ENCODE data around the gene CCER1. TPM values are rescaled to one million over a fixed set of nuclear protein-coding genes. Genes with fewer than 3 reads are reported as not detected.

The CCER1 gene
- total RNA-seq, 2 donors from 2014 or later: not detected

DNA sequence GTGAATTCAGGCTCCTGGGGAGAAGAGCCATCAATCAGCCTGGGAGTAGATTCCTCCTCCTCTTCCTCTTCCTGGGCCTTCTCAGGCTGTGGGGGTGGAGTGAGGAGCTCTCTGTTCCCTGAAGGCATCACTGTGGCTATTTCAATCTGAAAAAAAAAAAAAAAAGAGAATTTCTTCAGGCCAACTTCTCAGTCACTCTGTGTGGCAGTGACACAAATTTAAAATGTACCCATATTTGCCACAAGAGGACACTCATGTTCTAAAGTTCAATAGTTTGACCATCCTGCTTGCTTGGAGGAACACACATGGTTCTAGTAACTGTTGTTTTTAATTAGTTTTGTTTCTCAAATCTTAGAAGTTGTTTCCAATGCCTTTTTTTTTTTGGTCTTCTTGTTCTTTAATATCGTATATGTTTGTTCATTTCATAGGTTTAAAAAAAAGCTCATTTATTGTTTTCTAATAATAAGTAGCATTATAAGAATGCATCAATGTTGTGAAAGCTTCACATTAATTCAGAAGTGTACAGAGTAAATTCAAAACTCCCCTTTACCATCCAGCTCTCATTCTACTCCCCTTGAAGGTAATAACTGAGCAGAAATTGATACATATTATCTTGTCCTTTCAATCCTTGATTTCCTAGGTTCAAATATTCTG is 23.3 kb upstream of the CCER1 start:
- no peak for DNase-seq
- H3K9ac ChIP-seq (ENCODE audit: low read depth in 2 of 2, low read length in 2 of 2): no peak overlapping the region

GRCh38 chr12:90977224-90977623 is 22.2 kb upstream of the CCER1 start:
- no peak for TF ChIP-seq CTCF (IDR thresholded peaks at IDR 0.05)
- Histone ChIP-seq H3K36me3 (no peaks in the 10 kb centered on the region), H3K27ac (no peak overlapping the region), H3K27me3 (no peaks in the 10 kb centered on the region), H3K9me3 (no peaks in the 10 kb centered on the region), H3K4me1 (no peaks in the 10 kb centered on the region), H3K4me3 (no peak overlapping the region), H3K9ac (ENCODE audit: low read depth in 2 of 2, low read length in 2 of 2) (no peak overlapping the region)
- DNase-seq: no peak
- intact Hi-C loops (cut with DNase I): no loop called here

More for the DNA sequence above, 23.3 kb upstream of the CCER1 start:
- Histone ChIP-seq H3K27me3 (no peaks in the 10 kb centered on the region), H3K4me3 (no peak overlapping the region), H3K9me3 (no peaks in the 10 kb centered on the region), H3K4me1 (no peaks in the 10 kb centered on the region), H3K27ac (no peak overlapping the region), H3K36me3 (no peaks in the 10 kb centered on the region)
- intact Hi-C loops (cut with DNase I): loop anchor here (2.0 kb wide), 1 partner anchor 377 kb away; no protein-coding TSS in a partner anchor
- peak; percentile 41 for TF ChIP-seq CTCF (IDR thresholded peaks at IDR 0.05)

DNA sequence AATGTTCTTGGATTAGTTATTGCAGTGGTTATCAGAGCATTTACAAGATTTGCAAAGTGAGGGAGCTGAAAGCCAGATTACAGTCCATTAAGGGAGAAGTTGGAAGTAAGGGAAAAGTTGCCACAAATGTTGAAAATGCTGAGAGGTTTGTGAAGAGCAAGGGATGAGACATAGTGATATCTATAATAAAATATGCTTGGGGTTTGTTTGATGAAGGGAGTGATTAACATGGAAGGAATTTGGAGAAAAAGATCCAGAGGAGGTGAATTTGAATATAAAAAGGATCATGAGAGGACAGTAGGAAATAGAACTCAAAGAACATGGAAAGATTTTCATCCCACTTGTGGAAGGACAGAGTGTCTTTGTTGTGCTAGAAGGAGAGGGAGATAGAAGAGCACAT is 19.3 kb upstream of the CCER1 start:
- intact Hi-C loops (cut with DNase I): no loop called here
- no peak overlapping the region for H3K9ac ChIP-seq (ENCODE audit: low read depth in 2 of 2, low read length in 2 of 2)
- no peaks in the 10 kb centered on the region for H3K27me3 ChIP-seq
- no peaks in the 10 kb centered on the region for H3K9me3 ChIP-seq
- no peak overlapping the region for H3K4me3 ChIP-seq
- H3K27ac ChIP-seq: no peak overlapping the region
- TF ChIP-seq CTCF (IDR thresholded peaks at IDR 0.05): no peak
- H3K4me1 ChIP-seq: no peaks in the 10 kb centered on the region
- DNase-seq: no peak
- no peaks in the 10 kb centered on the region for H3K36me3 ChIP-seq

GRCh38 chr12:90972226-90972625 is 17.2 kb upstream of the CCER1 start:
- H3K4me1 ChIP-seq: no peaks in the 10 kb centered on the region
- no peak overlapping the region for H3K4me3 ChIP-seq
- TF ChIP-seq CTCF (IDR thresholded peaks at IDR 0.05): no peak
- H3K9ac ChIP-seq (ENCODE audit: low read depth in 2 of 2, low read length in 2 of 2): no peak overlapping the region
- no peaks in the 10 kb centered on the region for H3K36me3 ChIP-seq
- no peak for DNase-seq
- intact Hi-C loops (cut with DNase I): no loop called here
- H3K27ac ChIP-seq: no peak overlapping the region
- no peaks in the 10 kb centered on the region for H3K27me3 ChIP-seq
- H3K9me3 ChIP-seq: no peaks in the 10 kb centered on the region

DNA sequence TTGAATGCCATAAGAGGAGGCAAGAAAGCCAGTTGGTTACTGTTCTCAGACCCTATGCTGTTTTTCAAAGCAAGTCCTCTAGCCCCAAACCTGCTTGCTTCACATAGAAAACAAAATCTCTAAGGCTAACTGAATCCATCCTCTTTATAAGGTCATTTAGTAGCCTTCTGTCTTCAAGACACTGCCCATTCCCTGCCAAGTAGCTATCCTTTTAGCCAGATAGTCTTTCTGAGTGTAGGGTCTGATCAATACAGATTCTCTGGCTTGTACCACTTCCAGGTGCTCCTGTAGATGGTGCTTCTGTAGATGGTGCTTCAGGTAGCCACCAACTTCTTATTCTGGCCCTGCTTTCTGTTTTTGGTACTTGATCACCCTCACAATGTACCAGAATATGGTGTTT is 15.9 kb upstream of the CCER1 start:
- no peak overlapping the region for H3K9ac ChIP-seq (ENCODE audit: low read depth in 2 of 2, low read length in 2 of 2)
- no peaks in the 10 kb centered on the region for H3K27me3 ChIP-seq
- no peaks in the 10 kb centered on the region for H3K4me1 ChIP-seq
- H3K9me3 ChIP-seq: no peaks in the 10 kb centered on the region
- no peak overlapping the region for H3K27ac ChIP-seq
- intact Hi-C loops (cut with DNase I): no loop called here
- H3K36me3 ChIP-seq: no peaks in the 10 kb centered on the region
- DNase-seq: no peak
- no peak overlapping the region for H3K4me3 ChIP-seq
- no peak for TF ChIP-seq CTCF (IDR thresholded peaks at IDR 0.05)

Measured in colonic mucosa (tissue), 4 donors.